Smooth muscle cell (in vitro differentiated cells): ENCODE data around the gene STX8. TPM values are rescaled to one million over a fixed set of nuclear protein-coding genes. Genes with fewer than 3 reads are reported as not detected.

ENCODE experiments used
- DNase-seq: peaks from one replicate; lab custom pipeline; 2025; ENCODE audit not compliant: unreplicated experiment; lab: John Stamatoyannopoulos, UW
- H2AFZ ChIP-seq: fragments of 200-600 bp; sonication (generic); 2 replicates; pipeline ENCODE4 v1.6.0; 2016; ENCODE audit warnings: antibody characterized with exemption, low read depth, mild to moderate bottlenecking
- H3F3A ChIP-seq: fragments of 200-600 bp; sonication (generic); 2 replicates; pipeline ENCODE4 v1.6.0; 2017; ENCODE audit warnings: antibody characterized with exemption, low read depth
- H3K27ac ChIP-seq: fragments of 200-600 bp; sonication (generic); 2 replicates; pipeline ENCODE4 v1.5.1; 2016; ENCODE audit warnings: low read depth, mild to moderate bottlenecking
- H3K27me3 ChIP-seq: fragments of 200-600 bp; sonication (generic); 2 replicates; pipeline ENCODE4 v1.6.1; 2016; ENCODE audit warnings: low read depth, mild to moderate bottlenecking
- H3K36me3 ChIP-seq: fragments of 200-600 bp; sonication (generic); 2 replicates; pipeline ENCODE4 v1.5.1; 2016; ENCODE audit warnings: low read depth
- H3K4me1 ChIP-seq: fragments of 200-600 bp; sonication (generic); 2 replicates; pipeline ENCODE4 v1.5.1; 2016; ENCODE audit warnings: low read depth
- H3K4me2 ChIP-seq: fragments of 200-600 bp; sonication (generic); 2 replicates; pipeline ENCODE4 v1.6.0; 2016; ENCODE audit warnings: mild to moderate bottlenecking
- H3K4me3 ChIP-seq: fragments of 200-600 bp; sonication (generic); 2 replicates; pipeline ENCODE4 v1.5.1; 2016; ENCODE audit warnings: mild to moderate bottlenecking
- H3K79me2 ChIP-seq: fragments of 200-600 bp; sonication (generic); 2 replicates; pipeline ENCODE4 v1.6.0; 2016; ENCODE audit warnings: low read depth, mild to moderate bottlenecking
- H3K9ac ChIP-seq: fragments of 200-600 bp; sonication (generic); 2 replicates; pipeline ENCODE4 v1.6.0; 2016; ENCODE audit warnings: low read depth
- H3K9me3 ChIP-seq: fragments of 200-600 bp; sonication (generic); replicated peaks from 2 replicates; pipeline ENCODE4 v1.5.1; 2016; ENCODE audit warnings: low read depth
- H4K20me1 ChIP-seq: fragments of 200-600 bp; sonication (generic); 2 replicates; pipeline ENCODE4 v1.6.0; 2016; ENCODE audit warnings: low read depth
- WGBS: methylation state at CpG from one replicate; pipeline ENCODE4 v1.1.7; 2016; ENCODE audit warnings: low lambda C conversion rate; 5-methylcytosine and 5-hydroxymethylcytosine counted together
- polyA plus RNA-seq: library from polyadenylated mRNA; unstranded; fragments of >200 nt; fragmentation: Nextera tagmentation; extraction: Ambion mirVana; gene quantifications from 2 replicates; pipeline ENCODE4 v1.2.1, GENCODE V29; 2016
- total RNA-seq: library from RNA; depleted of rRNA; stranded (reverse); fragments of >200 nt; gene quantifications from 2 replicates; pipeline ENCODE4 v1.2.3, GENCODE V29; 2014
- TF ChIP-seq, protein P1 (sequence below): fragments of 200-600 bp; sonication (generic); IDR thresholded peaks from 2 replicates; pipeline ENCODE4 v1.5.1; 2017; ENCODE audit warnings: borderline replicate concordance, mild to moderate bottlenecking, antibody characterized with exemption; ENCODE audit not compliant: insufficient read depth, poor library complexity, severe bottlenecking

The STX8 gene
- total and polyA plus RNA-seq, 2 experiments from 2014 or later: 63.8 to 88.5 TPM

DNA sequence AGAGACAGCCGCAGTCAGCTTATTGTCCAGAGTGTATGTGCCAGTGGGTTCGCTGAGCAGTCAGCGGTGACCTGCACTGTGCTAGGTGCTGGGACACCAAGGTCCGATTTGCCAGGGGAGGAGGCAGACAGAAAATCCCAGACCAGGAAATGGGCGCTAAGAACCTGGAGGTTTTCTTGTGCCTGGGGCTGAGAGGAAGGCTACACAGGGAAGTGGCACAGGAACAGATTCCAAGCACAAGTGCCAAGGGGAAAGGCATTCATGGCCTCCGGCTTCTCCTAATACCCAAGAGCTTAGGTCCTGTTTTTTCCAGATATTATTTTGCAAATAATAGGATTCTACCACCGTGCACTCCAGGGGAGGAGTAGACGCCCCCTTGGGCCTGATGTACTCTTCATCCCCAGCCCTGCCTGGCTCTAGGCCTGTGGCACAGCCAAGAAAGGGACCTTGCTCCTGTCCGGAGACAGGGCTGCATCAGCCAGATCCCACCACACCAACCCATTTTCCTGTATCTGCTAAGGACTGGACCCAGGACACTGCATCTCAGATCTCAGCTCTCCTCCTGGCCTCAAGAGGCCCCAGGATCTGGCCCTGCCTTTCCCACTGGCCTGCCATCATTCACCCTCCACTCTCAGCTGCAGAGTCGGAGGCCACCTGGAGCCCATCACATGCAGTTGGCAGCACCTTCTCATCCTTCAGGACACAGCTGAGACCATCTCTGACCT lies 367.1 kb downstream of the STX8 start:
- Histone ChIP-seq H3F3A (no peaks in the 10 kb centered on the region), H3K4me2 (no peak overlapping the region), H3K9ac (no peak overlapping the region), H4K20me1 (no peaks in the 10 kb centered on the region), H3K27me3 (peaks cover 12% of the 10 kb centered on the region), H2AFZ (no peak overlapping the region), H3K4me1 (peaks cover 5% of the 10 kb centered on the region), H3K36me3 (no peaks in the 10 kb centered on the region), H3K27ac (no peak overlapping the region), H3K4me3 (no peak overlapping the region), H3K79me2 (no peaks in the 10 kb centered on the region), H3K9me3 (no peaks in the 10 kb centered on the region)
- DNase-seq: no peak
- TF ChIP-seq, protein P1, sequence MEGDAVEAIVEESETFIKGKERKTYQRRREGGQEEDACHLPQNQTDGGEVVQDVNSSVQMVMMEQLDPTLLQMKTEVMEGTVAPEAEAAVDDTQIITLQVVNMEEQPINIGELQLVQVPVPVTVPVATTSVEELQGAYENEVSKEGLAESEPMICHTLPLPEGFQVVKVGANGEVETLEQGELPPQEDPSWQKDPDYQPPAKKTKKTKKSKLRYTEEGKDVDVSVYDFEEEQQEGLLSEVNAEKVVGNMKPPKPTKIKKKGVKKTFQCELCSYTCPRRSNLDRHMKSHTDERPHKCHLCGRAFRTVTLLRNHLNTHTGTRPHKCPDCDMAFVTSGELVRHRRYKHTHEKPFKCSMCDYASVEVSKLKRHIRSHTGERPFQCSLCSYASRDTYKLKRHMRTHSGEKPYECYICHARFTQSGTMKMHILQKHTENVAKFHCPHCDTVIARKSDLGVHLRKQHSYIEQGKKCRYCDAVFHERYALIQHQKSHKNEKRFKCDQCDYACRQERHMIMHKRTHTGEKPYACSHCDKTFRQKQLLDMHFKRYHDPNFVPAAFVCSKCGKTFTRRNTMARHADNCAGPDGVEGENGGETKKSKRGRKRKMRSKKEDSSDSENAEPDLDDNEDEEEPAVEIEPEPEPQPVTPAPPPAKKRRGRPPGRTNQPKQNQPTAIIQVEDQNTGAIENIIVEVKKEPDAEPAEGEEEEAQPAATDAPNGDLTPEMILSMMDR: no peak
- WGBS: 92% methylated on average over 10 of the region's 10 CpGs

DNA sequence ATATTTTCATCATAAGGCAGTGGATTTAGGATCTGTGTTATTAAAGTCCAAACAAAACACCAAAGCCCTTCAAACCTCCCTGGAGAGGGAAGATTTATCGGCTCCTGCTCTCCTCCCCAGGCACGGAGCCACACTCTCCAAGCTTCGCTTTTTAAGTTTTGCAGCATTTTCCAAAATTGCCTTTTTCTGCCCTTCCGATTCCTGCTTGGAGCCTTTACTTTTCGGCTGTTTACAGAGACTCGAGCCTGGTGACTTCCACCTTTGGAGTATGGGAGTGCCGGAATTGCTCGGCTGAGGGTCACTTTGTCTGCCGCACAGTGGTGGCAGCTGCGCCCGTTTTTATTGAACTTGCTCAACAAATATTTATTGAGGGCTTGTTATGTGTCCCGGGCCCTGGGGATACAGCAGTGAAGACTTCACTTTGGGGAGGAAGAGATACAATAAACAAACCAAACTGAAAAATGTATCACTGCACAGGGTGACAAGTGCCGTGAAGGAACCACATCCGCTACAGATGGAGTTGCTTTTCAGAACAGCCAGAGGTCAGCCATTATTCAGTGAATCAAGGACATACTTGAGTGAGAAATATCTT lies 368.8 kb downstream of the STX8 start:
- Histone ChIP-seq H3K36me3 (no peaks in the 10 kb centered on the region), H3K4me1 (peaks cover 5% of the 10 kb centered on the region), H3K27ac (no peak overlapping the region), H3K4me2 (no peak overlapping the region), H3K9ac (no peak overlapping the region), H2AFZ (no peak overlapping the region), H3F3A (no peaks in the 10 kb centered on the region), H3K9me3 (no peaks in the 10 kb centered on the region), H4K20me1 (no peaks in the 10 kb centered on the region), H3K27me3 (peaks cover 12% of the 10 kb centered on the region), H3K4me3 (no peak overlapping the region), H3K79me2 (no peaks in the 10 kb centered on the region)
- 94% methylated on average over 14 of the region's 14 CpGs for WGBS
- DNase-seq: no peak
- TF ChIP-seq, protein P1: no peak

- no peaks in the 10 kb centered on the region for H3F3A ChIP-seq
- 88% methylated on average over 8 of the region's 8 CpGs for WGBS
- H3K27me3 ChIP-seq: peaks cover 14% of the 10 kb centered on the region
- no peaks in the 10 kb centered on the region for H3K36me3 ChIP-seq
- H2AFZ ChIP-seq: no peak overlapping the region
- H3K9ac ChIP-seq: no peak overlapping the region
- DNase-seq: no peak
- no peaks in the 10 kb centered on the region for H4K20me1 ChIP-seq
- no peaks in the 10 kb centered on the region for H3K9me3 ChIP-seq
- no peak overlapping the region for H3K4me2 ChIP-seq
- no peaks in the 10 kb centered on the region for H3K79me2 ChIP-seq
- H3K4me1 ChIP-seq: peaks cover 5% of the 10 kb centered on the region
- TF ChIP-seq, protein P1: no peak
- H3K27ac ChIP-seq: no peak overlapping the region
- H3K4me3 ChIP-seq: no peak overlapping the region
Measured at GRCh38 chr17:9206410-9206703, 369.3 kb downstream of the STX8 start.
